Ishikawa (cell line): ENCODE results near the gene DNLZ.

Experiments
- CEBPB ChIP-seq: IDR thresholded peaks from 2 replicates; pipeline ENCODE4 v1.6.1; 2012
- CREB1 ChIP-seq: IDR thresholded peaks from 2 replicates; pipeline ENCODE4 v1.6.1; 2012; ENCODE audit warnings: low read depth
- EGR1 ChIP-seq: IDR thresholded peaks from 2 replicates; pipeline ENCODE4 v1.6.1; 2012
- EP300 ChIP-seq: IDR thresholded peaks from 2 replicates; pipeline ENCODE4 v1.6.1; 2012; ENCODE audit warnings: borderline replicate concordance
- FOXM1 ChIP-seq: IDR thresholded peaks from 2 replicates; pipeline ENCODE4 v1.6.1; 2012; ENCODE audit warnings: low read depth, borderline replicate concordance
- MAX ChIP-seq: IDR thresholded peaks from 2 replicates; pipeline ENCODE4 v1.6.1; 2012
- NFIC ChIP-seq: IDR thresholded peaks from 2 replicates; pipeline ENCODE4 v1.6.1; 2012
- RAD21 ChIP-seq: IDR thresholded peaks from 2 replicates; pipeline ENCODE4 v1.6.1; 2012; ENCODE audit warnings: low read depth
- TAF1 ChIP-seq: IDR thresholded peaks from 2 replicates; pipeline ENCODE4 v1.6.1; 2012; ENCODE audit warnings: low read depth, mild to moderate bottlenecking
- TCF12 ChIP-seq: IDR thresholded peaks from 2 replicates; pipeline ENCODE4 v1.6.1; 2012; ENCODE audit warnings: low read depth
- TEAD4 ChIP-seq: IDR thresholded peaks from 2 replicates; pipeline ENCODE4 v1.6.1; 2012
- USF1 ChIP-seq: IDR thresholded peaks from 2 replicates; pipeline ENCODE4 v1.6.1; 2012
- YY1 ChIP-seq: IDR thresholded peaks from 2 replicates; pipeline ENCODE4 v1.6.1; 2012; ENCODE audit warnings: low read depth
- ZBTB7A ChIP-seq: IDR thresholded peaks from 2 replicates; pipeline ENCODE4 v1.6.1; 2012; ENCODE audit warnings: low read depth
- TF ChIP-seq, protein P1 (sequence below): IDR thresholded peaks from 2 replicates; pipeline ENCODE4 v1.6.1; 2012; ENCODE audit warnings: low read depth, mild to moderate bottlenecking

Gene DNLZ

GRCh38 chr9:136403915-136404800 lies 40.6 kb upstream of the DNLZ start:
- TF ChIP-seq, protein P1, sequence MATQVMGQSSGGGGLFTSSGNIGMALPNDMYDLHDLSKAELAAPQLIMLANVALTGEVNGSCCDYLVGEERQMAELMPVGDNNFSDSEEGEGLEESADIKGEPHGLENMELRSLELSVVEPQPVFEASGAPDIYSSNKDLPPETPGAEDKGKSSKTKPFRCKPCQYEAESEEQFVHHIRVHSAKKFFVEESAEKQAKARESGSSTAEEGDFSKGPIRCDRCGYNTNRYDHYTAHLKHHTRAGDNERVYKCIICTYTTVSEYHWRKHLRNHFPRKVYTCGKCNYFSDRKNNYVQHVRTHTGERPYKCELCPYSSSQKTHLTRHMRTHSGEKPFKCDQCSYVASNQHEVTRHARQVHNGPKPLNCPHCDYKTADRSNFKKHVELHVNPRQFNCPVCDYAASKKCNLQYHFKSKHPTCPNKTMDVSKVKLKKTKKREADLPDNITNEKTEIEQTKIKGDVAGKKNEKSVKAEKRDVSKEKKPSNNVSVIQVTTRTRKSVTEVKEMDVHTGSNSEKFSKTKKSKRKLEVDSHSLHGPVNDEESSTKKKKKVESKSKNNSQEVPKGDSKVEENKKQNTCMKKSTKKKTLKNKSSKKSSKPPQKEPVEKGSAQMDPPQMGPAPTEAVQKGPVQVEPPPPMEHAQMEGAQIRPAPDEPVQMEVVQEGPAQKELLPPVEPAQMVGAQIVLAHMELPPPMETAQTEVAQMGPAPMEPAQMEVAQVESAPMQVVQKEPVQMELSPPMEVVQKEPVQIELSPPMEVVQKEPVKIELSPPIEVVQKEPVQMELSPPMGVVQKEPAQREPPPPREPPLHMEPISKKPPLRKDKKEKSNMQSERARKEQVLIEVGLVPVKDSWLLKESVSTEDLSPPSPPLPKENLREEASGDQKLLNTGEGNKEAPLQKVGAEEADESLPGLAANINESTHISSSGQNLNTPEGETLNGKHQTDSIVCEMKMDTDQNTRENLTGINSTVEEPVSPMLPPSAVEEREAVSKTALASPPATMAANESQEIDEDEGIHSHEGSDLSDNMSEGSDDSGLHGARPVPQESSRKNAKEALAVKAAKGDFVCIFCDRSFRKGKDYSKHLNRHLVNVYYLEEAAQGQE = no peak
- TF ChIP-seq TCF12 (no peak), RAD21 (no peak), NFIC (no peak), TAF1 (no peak), YY1 (no peak), FOXM1 (no peak)

GRCh38 chr9:136403538-136403914 lies 40.0 kb upstream of the DNLZ start:
- TF ChIP-seq RAD21 (no peak), MAX (no peak), YY1 (no peak), USF1 (no peak), FOXM1 (no peak), ZBTB7A (no peak), EGR1 (no peak), CREB1 (no peak), CEBPB (no peak), TAF1 (no peak), NFIC (no peak), TEAD4 (no peak)
- TF ChIP-seq, protein P1 = no peak

GRCh38 chr9:136402067-136402466 lies 38.5 kb upstream of the DNLZ start:
- no peak for TF ChIP-seq EGR1
- TF ChIP-seq USF1 = no peak
- TF ChIP-seq, protein P1 = no peak
- no peak for TF ChIP-seq ZBTB7A
- no peak for TF ChIP-seq FOXM1
- TF ChIP-seq NFIC = no peak
- no peak for TF ChIP-seq RAD21
- no peak for TF ChIP-seq TEAD4
- no peak for TF ChIP-seq MAX
- no peak for TF ChIP-seq YY1
- no peak for TF ChIP-seq TAF1

GRCh38 chr9:136401173-136401922 lies 37.8 kb upstream of the DNLZ start:
- TF ChIP-seq USF1 (no peak), EP300 (no peak), CREB1 (no peak), MAX (no peak), EGR1 (no peak), TAF1 (no peak), CEBPB (no peak), TEAD4 (no peak), ZBTB7A (no peak), RAD21 (no peak), TCF12 (no peak), FOXM1 (no peak), NFIC (no peak), YY1 (no peak)
- TF ChIP-seq, protein P1 = no peak
